ENCODE data around the gene FAM47A. TPM values are rescaled to one million over a fixed set of nuclear protein-coding genes. Genes with fewer than 3 reads are reported as not detected.

FAM47A gene
- total and polyA plus RNA-seq, 9 of the 15 experiments (the other 6 are each of a cell fraction or from before 2014, with no cell fraction given): not detected

- DNase-seq (ENCODE audit: extremely low read depth in 1 of 4, low spot score in 3 of 4): no peak
Measured at GRCh38 chrX:34147345-34147744, 15.2 kb upstream of the FAM47A start.

GRCh38 chrX:34146906-34147305 lies 14.8 kb upstream of the FAM47A start:
- H3K27ac ChIP-seq (ENCODE audit: extremely low read depth, low read depth, low read length): no peak overlapping the region
- no peaks in the 10 kb centered on the region for H3K9me1 ChIP-seq (ENCODE audit: control insufficient read depth, insufficient read depth, low read length)
- no peak overlapping the region for H3K4me2 ChIP-seq (ENCODE audit: insufficient read depth, low read length)
- H3K4me3 ChIP-seq: no peak overlapping the region
- H3K27me3 ChIP-seq (ENCODE audit: control insufficient read depth in 2 of 2, insufficient read depth in 2 of 2, low read length in 2 of 2): no peaks in the 10 kb centered on the region
- DNase-seq (ENCODE audit: extremely low read depth in 1 of 4, low spot score in 3 of 4): no peak
- no peaks in the 10 kb centered on the region for H4K20me1 ChIP-seq (replicated peaks; ENCODE audit: control insufficient read depth, insufficient read depth, low read length)
- no peak overlapping the region for H2AFZ ChIP-seq (ENCODE audit: low read depth, low read length)
- CTCF ChIA-PET (ENCODE audit: low intra/inter-chr PET ratio): interaction anchor here (0.6 kb wide), 1 partner anchor 193 kb away, joined by 3 read pairs; no protein-coding TSS in a partner anchor
- no peaks in the 10 kb centered on the region for H3K9me3 ChIP-seq (replicated peaks; ENCODE audit: control insufficient read depth, insufficient read depth, low read depth, low read length)
- H3K9ac ChIP-seq (ENCODE audit: insufficient read depth in 1 of 2, low read depth in 2 of 2, low read length in 2 of 2): no peak overlapping the region
- no peaks in the 10 kb centered on the region for H3K4me1 ChIP-seq (replicated peaks in 1 of 2; ENCODE audit: control insufficient read depth in 2 of 2, insufficient read depth in 2 of 2, low read length in 2 of 2)
- in situ Hi-C loops (cut with MboI) (no loop called here), intact Hi-C loops (cut with micrococcal nuclease) (no loop called here)
- no peaks in the 10 kb centered on the region for H3K79me2 ChIP-seq (ENCODE audit: control insufficient read depth, insufficient read depth, low read length)
- no TSS peak for BruUV-seq (replicated peaks)
- FAIRE-seq: no peak
- 4% methylated on average over 12 of the region's 30 CpGs for WGBS (ENCODE audit: insufficient coverage, low coverage, missing lambda C conversion rate)
- ATAC-seq: no peak
- POLR2A ChIA-PET: no interaction called here
- no peaks in the 10 kb centered on the region for H3K36me3 ChIP-seq (ENCODE audit: control insufficient read depth, insufficient read depth, low read length)
- TF ChIP-seq WHSC1 (IDR thresholded peaks at IDR 0.05; ENCODE audit: low read length): no peak
- TF ChIP-seq JUND (IDR thresholded peaks at IDR 0.05; ENCODE audit: borderline replicate concordance, low read depth, low read length): no peak
- TF ChIP-seq JUND (tag; IDR thresholded peaks at IDR 0.05; ENCODE audit: borderline replicate concordance, low read depth, low read length): no peak
- TF ChIP-seq ZNF212 (CRISPR knock-in tag; IDR thresholded peaks at IDR 0.05): no peak
- no peak for TF ChIP-seq ZNF696 (CRISPR knock-in tag; conservative IDR thresholded peaks at IDR 0.05)
- no peak for TF ChIP-seq CUX1 (CRISPR knock-in tag; IDR thresholded peaks at IDR 0.05)
- TF ChIP-seq PHF20 (IDR thresholded peaks at IDR 0.05; ENCODE audit: partially characterized antibody): no peak
- TF ChIP-seq CBFB (CRISPR knock-in tag; IDR thresholded peaks at IDR 0.05): no peak
- no peak for TF ChIP-seq ZNF780A (CRISPR knock-in tag; IDR thresholded peaks at IDR 0.05)
- no peak for TF ChIP-seq KAT2B (IDR thresholded peaks at IDR 0.05; ENCODE audit: low read depth, low read length)
- TF ChIP-seq GATAD2A (IDR thresholded peaks at IDR 0.05): no peak
- no peak for TF ChIP-seq ZNF174 (CRISPR knock-in tag; IDR thresholded peaks at IDR 0.05)

More at GRCh38 chrX:34147345-34147744, 15.2 kb upstream of the FAM47A start:
- Histone ChIP-seq H3K79me2 (ENCODE audit: control insufficient read depth, insufficient read depth, low read length) (no peaks in the 10 kb centered on the region), H4K20me1 (replicated peaks; ENCODE audit: control insufficient read depth, insufficient read depth, low read length) (no peaks in the 10 kb centered on the region), H3K4me2 (ENCODE audit: insufficient read depth, low read length) (no peak overlapping the region), H2AFZ (ENCODE audit: low read depth, low read length) (no peak overlapping the region), H3K27ac (ENCODE audit: extremely low read depth, low read depth, low read length) (no peak overlapping the region), H3K4me1 (replicated peaks in 1 of 2; ENCODE audit: control insufficient read depth in 2 of 2, insufficient read depth in 2 of 2, low read length in 2 of 2) (no peaks in the 10 kb centered on the region), H3K36me3 (ENCODE audit: control insufficient read depth, insufficient read depth, low read length) (no peaks in the 10 kb centered on the region), H3K9me1 (ENCODE audit: control insufficient read depth, insufficient read depth, low read length) (no peaks in the 10 kb centered on the region), H3K4me3 (no peak overlapping the region), H3K9ac (ENCODE audit: insufficient read depth in 1 of 2, low read depth in 2 of 2, low read length in 2 of 2) (no peak overlapping the region), H3K9me3 (replicated peaks; ENCODE audit: control insufficient read depth, insufficient read depth, low read depth, low read length) (no peaks in the 10 kb centered on the region), H3K27me3 (ENCODE audit: control insufficient read depth in 2 of 2, insufficient read depth in 2 of 2, low read length in 2 of 2) (no peaks in the 10 kb centered on the region)
- no peak for TF ChIP-seq PTTG1 (tag; IDR thresholded peaks at IDR 0.05; ENCODE audit: low read depth)
- TF ChIP-seq NELFE (IDR thresholded peaks at IDR 0.05; ENCODE audit: insufficient read depth, insufficient read length): no peak
- no peak for TF ChIP-seq EGR1 (conservative IDR thresholded peaks at IDR 0.05)
- TF ChIP-seq CBX3 (IDR thresholded peaks at IDR 0.05; ENCODE audit: borderline replicate concordance in 1 of 2, low read length in 2 of 2): no peak
- no peak for TF ChIP-seq ZNF766 (CRISPR knock-in tag; conservative IDR thresholded peaks at IDR 0.05)
- TF ChIP-seq SOX6 (IDR thresholded peaks at IDR 0.05): no peak
- in situ Hi-C loops (cut with MboI) (no loop called here), intact Hi-C loops (cut with micrococcal nuclease) (no loop called here)
- ATAC-seq (no peak), FAIRE-seq (no peak)
- POLR2A ChIA-PET: no interaction called here
- 3% methylated on average over 4 of the region's 9 CpGs for WGBS (ENCODE audit: insufficient coverage, low coverage, missing lambda C conversion rate)
- no TSS peak for BruUV-seq (replicated peaks)
- CTCF ChIA-PET (ENCODE audit: low intra/inter-chr PET ratio): interaction anchor here (0.6 kb wide), 1 partner anchor 193 kb away, joined by 3 read pairs; no protein-coding TSS in a partner anchor
